ENCODE results near the gene NOM1. TPM values are rescaled to one million over a fixed set of nuclear protein-coding genes. Genes with fewer than 3 reads are reported as not detected.

The NOM1 gene
- total RNA-seq, 1 experiment from 2014 or later = 17.3 TPM

- Histone ChIP-seq H3K36me3 (no peaks in the 10 kb centered on the region), H3K9me3 (replicated peaks) (no peaks in the 10 kb centered on the region), H3K4me3 (no peak overlapping the region), H3K27ac (no peak overlapping the region), H3K27me3 (replicated peaks) (peaks cover 93% of the 10 kb centered on the region), H3K4me1 (replicated peaks) (no peaks in the 10 kb centered on the region)
- DNase-seq (ENCODE audit: low read depth in 1 of 2, low spot score in 2 of 2) = no peak
These were observed 66.5 kb downstream of the NOM1 start for GRCh38 chr7:157016024-157016351.

DNA sequence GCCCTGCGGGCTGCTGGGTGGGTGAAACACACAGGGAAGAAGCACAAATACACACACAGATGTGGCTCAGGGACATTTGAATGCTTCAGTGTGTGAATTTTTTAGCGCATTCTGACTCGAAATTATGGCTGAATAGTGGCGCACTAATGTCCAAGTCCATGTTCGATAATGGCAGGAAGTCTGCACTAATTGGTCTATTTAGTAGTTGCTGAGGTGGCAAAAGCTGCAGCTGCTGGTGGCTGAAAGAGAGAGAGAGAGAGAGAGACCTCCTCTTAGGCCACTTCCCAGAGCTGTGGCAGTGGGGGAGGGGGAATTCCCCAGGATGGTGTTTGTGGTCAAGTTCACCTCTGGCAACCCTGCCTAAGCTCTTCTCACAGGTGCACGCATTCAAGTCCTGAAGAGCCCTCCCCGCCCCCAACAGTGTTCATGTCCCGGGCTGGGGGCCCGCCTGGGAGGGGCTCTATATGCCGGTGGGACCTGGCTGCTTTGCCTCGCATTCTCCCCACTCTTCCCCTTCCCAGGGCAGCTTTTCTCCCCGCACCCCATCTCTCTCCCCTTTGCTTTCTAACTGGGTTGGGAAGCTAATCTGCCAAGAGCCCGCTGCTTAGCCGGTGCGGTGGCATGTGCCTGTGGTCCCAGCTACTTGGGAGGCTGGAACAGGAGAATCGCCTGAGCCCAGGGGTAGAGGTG is 67.0 kb downstream of the NOM1 start:
- Histone ChIP-seq H3K4me3 (no peak overlapping the region), H3K9me3 (replicated peaks) (no peaks in the 10 kb centered on the region), H3K4me1 (replicated peaks) (no peaks in the 10 kb centered on the region), H3K36me3 (no peaks in the 10 kb centered on the region), H3K27ac (no peak overlapping the region), H3K27me3 (replicated peaks) (peaks cover 93% of the 10 kb centered on the region)
- DNase-seq (ENCODE audit: low read depth in 1 of 2, low spot score in 2 of 2) = no peak

- DNase-seq (ENCODE audit: low read depth in 1 of 2, low spot score in 2 of 2) = no peak
- no peak overlapping the region for H3K4me3 ChIP-seq
- H3K27ac ChIP-seq = no peak overlapping the region
- no peaks in the 10 kb centered on the region for H3K36me3 ChIP-seq
- no peaks in the 10 kb centered on the region for H3K4me1 ChIP-seq (replicated peaks)
- H3K27me3 ChIP-seq (replicated peaks) = peaks cover 93% of the 10 kb centered on the region
- H3K9me3 ChIP-seq (replicated peaks) = no peaks in the 10 kb centered on the region
These were observed 67.6 kb downstream of the NOM1 start for GRCh38 chr7:157017149-157017548.

- no peak for DNase-seq (ENCODE audit: low read depth in 1 of 2, low spot score in 2 of 2)
- Histone ChIP-seq H3K36me3 (no peaks in the 10 kb centered on the region), H3K27ac (no peak overlapping the region), H3K4me1 (replicated peaks) (no peaks in the 10 kb centered on the region), H3K4me3 (no peak overlapping the region), H3K9me3 (replicated peaks) (no peaks in the 10 kb centered on the region), H3K27me3 (replicated peaks) (peaks cover 94% of the 10 kb centered on the region)
These were observed 68.3 kb downstream of the NOM1 start for GRCh38 chr7:157017603-157018327.

- no peak overlapping the region for H3K4me3 ChIP-seq
- peaks cover 97% of the 10 kb centered on the region for H3K27me3 ChIP-seq (replicated peaks)
- no peaks in the 10 kb centered on the region for H3K36me3 ChIP-seq
- H3K4me1 ChIP-seq (replicated peaks) = no peaks in the 10 kb centered on the region
- H3K9me3 ChIP-seq (replicated peaks) = no peaks in the 10 kb centered on the region
- DNase-seq (ENCODE audit: low read depth in 1 of 2, low spot score in 2 of 2) = no peak
- H3K27ac ChIP-seq = no peak overlapping the region
These were observed 69.0 kb downstream of the NOM1 start for GRCh38 chr7:157018328-157018996.

GRCh38 chr7:157018997-157019608 is 69.6 kb downstream of the NOM1 start:
- no peaks in the 10 kb centered on the region for H3K9me3 ChIP-seq (replicated peaks)
- no peaks in the 10 kb centered on the region for H3K4me1 ChIP-seq (replicated peaks)
- no peak overlapping the region for H3K4me3 ChIP-seq
- H3K36me3 ChIP-seq = no peaks in the 10 kb centered on the region
- H3K27ac ChIP-seq = no peak overlapping the region
- DNase-seq (ENCODE audit: low read depth in 1 of 2, low spot score in 2 of 2) = no peak
- peaks cover 95% of the 10 kb centered on the region for H3K27me3 ChIP-seq (replicated peaks)

- no peak overlapping the region for H3K27ac ChIP-seq
- DNase-seq (ENCODE audit: low read depth in 1 of 2, low spot score in 2 of 2) = no peak
- H3K4me3 ChIP-seq = no peak overlapping the region
- no peaks in the 10 kb centered on the region for H3K36me3 ChIP-seq
- peaks cover 97% of the 10 kb centered on the region for H3K27me3 ChIP-seq (replicated peaks)
- no peaks in the 10 kb centered on the region for H3K9me3 ChIP-seq (replicated peaks)
- no peaks in the 10 kb centered on the region for H3K4me1 ChIP-seq (replicated peaks)
These were observed 70.4 kb downstream of the NOM1 start for GRCh38 chr7:157019718-157020451.

GRCh38 chr7:157020514-157021070 is 71.1 kb downstream of the NOM1 start:
- Histone ChIP-seq H3K36me3 (no peaks in the 10 kb centered on the region), H3K4me3 (no peak overlapping the region), H3K4me1 (replicated peaks) (no peaks in the 10 kb centered on the region), H3K27ac (no peak overlapping the region), H3K9me3 (replicated peaks) (no peaks in the 10 kb centered on the region), H3K27me3 (replicated peaks) (peaks cover 98% of the 10 kb centered on the region)
- no peak for DNase-seq (ENCODE audit: low read depth in 1 of 2, low spot score in 2 of 2)

- no peak overlapping the region for H3K4me3 ChIP-seq
- H3K4me1 ChIP-seq (replicated peaks) = no peaks in the 10 kb centered on the region
- H3K27me3 ChIP-seq (replicated peaks) = peaks cover 99% of the 10 kb centered on the region
- no peaks in the 10 kb centered on the region for H3K36me3 ChIP-seq
- H3K9me3 ChIP-seq (replicated peaks) = no peaks in the 10 kb centered on the region
- no peak for DNase-seq (ENCODE audit: low read depth in 1 of 2, low spot score in 2 of 2)
- H3K27ac ChIP-seq = no peak overlapping the region
These were observed 71.8 kb downstream of the NOM1 start for GRCh38 chr7:157021071-157021870.

GRCh38 chr7:157021871-157022680 is 72.6 kb downstream of the NOM1 start:
- H3K36me3 ChIP-seq = no peaks in the 10 kb centered on the region
- H3K9me3 ChIP-seq (replicated peaks) = no peaks in the 10 kb centered on the region
- no peaks in the 10 kb centered on the region for H3K4me1 ChIP-seq (replicated peaks)
- no peak for DNase-seq (ENCODE audit: low read depth in 1 of 2, low spot score in 2 of 2)
- no peak overlapping the region for H3K27ac ChIP-seq
- H3K4me3 ChIP-seq = no peak overlapping the region
- peaks cover 98% of the 10 kb centered on the region for H3K27me3 ChIP-seq (replicated peaks)
